ENCODE results near the gene MEIS2.

Gene MEIS2

DNA sequence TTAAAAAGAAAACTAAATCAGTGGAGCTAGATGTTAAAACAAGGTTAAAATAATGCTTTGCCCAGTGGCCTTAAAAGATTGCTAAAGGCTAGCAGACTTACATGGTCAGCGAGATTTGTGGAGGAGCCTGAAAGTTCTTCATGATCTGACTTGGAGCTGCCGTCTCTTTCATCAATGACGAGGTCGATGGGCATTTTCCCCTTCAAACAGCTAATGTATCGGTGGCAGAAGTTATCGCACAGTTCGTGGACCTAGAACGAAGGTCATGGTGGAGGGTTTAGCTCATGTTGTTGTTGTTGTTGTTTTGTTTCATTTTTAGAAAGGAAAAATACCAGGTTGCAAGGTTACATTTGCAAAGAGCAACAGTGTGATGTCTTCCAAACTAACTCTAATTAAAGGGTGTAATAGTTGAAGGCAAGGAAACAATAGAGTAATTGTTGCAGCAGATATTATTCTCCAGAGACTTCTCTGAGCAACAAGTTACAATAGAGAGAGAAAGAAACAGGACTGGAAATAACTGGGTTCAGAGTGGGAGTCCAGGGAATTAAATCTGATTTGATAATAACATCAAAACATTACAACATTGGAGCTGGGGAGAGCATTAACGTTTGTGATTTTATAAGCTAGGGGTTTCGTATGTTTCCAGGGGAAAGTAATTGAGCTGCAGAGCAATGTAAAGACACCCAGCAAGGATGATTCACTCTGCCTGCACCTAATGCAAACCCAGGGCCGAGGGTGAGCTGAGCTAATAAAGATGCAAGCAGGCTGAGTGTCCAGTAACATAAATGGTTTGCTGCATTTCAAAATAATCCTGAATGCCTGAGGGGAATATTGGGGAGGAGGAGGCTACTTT lies 6.6 kb downstream of the MEIS2 start:
- Histone ChIP-seq H2AFZ (ENCODE audit: low read depth, low read length) (no peak overlapping the region), H3K79me2 (ENCODE audit: low read length) (no peaks in the 10 kb centered on the region), H3K4me3 (ENCODE audit: low read length) (no peak overlapping the region), H4K20me1 (ENCODE audit: insufficient read depth, low read length) (no peaks in the 10 kb centered on the region), H3K36me3 (replicated peaks; ENCODE audit: low read depth, low read length) (peaks cover 9% of the 10 kb centered on the region), H3K4me2 (ENCODE audit: low read length) (no peak overlapping the region), H3K27me3 (ENCODE audit: low read depth, low read length) (no peaks in the 10 kb centered on the region), H3K27ac (ENCODE audit: low read length) (no peak overlapping the region), H3K9ac (ENCODE audit: low read length) (no peak overlapping the region), H3K9me3 (ENCODE audit: insufficient read depth, low read length) (no peaks in the 10 kb centered on the region), H3K4me1 (ENCODE audit: low read length) (no peaks in the 10 kb centered on the region)
- TF ChIP-seq, protein P1, sequence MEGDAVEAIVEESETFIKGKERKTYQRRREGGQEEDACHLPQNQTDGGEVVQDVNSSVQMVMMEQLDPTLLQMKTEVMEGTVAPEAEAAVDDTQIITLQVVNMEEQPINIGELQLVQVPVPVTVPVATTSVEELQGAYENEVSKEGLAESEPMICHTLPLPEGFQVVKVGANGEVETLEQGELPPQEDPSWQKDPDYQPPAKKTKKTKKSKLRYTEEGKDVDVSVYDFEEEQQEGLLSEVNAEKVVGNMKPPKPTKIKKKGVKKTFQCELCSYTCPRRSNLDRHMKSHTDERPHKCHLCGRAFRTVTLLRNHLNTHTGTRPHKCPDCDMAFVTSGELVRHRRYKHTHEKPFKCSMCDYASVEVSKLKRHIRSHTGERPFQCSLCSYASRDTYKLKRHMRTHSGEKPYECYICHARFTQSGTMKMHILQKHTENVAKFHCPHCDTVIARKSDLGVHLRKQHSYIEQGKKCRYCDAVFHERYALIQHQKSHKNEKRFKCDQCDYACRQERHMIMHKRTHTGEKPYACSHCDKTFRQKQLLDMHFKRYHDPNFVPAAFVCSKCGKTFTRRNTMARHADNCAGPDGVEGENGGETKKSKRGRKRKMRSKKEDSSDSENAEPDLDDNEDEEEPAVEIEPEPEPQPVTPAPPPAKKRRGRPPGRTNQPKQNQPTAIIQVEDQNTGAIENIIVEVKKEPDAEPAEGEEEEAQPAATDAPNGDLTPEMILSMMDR (IDR thresholded peaks at IDR 0.05; ENCODE audit: low read depth, low read length) = no peak
- no peak for TF ChIP-seq EZH2phosphoT487 (IDR thresholded peaks at IDR 0.05; ENCODE audit: low read depth)

- H3K9ac ChIP-seq (ENCODE audit: low read length) = no peak overlapping the region
- H3K4me1 ChIP-seq (ENCODE audit: low read length) = no peaks in the 10 kb centered on the region
- no peaks in the 10 kb centered on the region for H3K27me3 ChIP-seq (ENCODE audit: low read depth, low read length)
- H3K4me2 ChIP-seq (ENCODE audit: low read length) = no peak overlapping the region
- H3K9me3 ChIP-seq (ENCODE audit: insufficient read depth, low read length) = no peaks in the 10 kb centered on the region
- no peaks in the 10 kb centered on the region for H3K79me2 ChIP-seq (ENCODE audit: low read length)
- no peak overlapping the region for H2AFZ ChIP-seq (ENCODE audit: low read depth, low read length)
- peaks cover 9% of the 10 kb centered on the region for H3K36me3 ChIP-seq (replicated peaks; ENCODE audit: low read depth, low read length)
- H4K20me1 ChIP-seq (ENCODE audit: insufficient read depth, low read length) = no peaks in the 10 kb centered on the region
- no peak overlapping the region for H3K4me3 ChIP-seq (ENCODE audit: low read length)
- TF ChIP-seq, protein P1 (IDR thresholded peaks at IDR 0.05; ENCODE audit: low read depth, low read length) = no peak
- no peak for TF ChIP-seq EZH2phosphoT487 (IDR thresholded peaks at IDR 0.05; ENCODE audit: low read depth)
- no peak overlapping the region for H3K27ac ChIP-seq (ENCODE audit: low read length)
These were observed 9.7 kb downstream of the MEIS2 start for GRCh38 chr15:37090543-37091175.

- Histone ChIP-seq H3K79me2 (ENCODE audit: low read length) (no peaks in the 10 kb centered on the region), H3K27me3 (ENCODE audit: low read depth, low read length) (no peaks in the 10 kb centered on the region), H3K9me3 (ENCODE audit: insufficient read depth, low read length) (no peaks in the 10 kb centered on the region), H3K36me3 (replicated peaks; ENCODE audit: low read depth, low read length) (peaks cover 7% of the 10 kb centered on the region), H4K20me1 (ENCODE audit: insufficient read depth, low read length) (no peaks in the 10 kb centered on the region), H3K9ac (ENCODE audit: low read length) (no peak overlapping the region), H2AFZ (ENCODE audit: low read depth, low read length) (no peak overlapping the region), H3K4me3 (ENCODE audit: low read length) (no peak overlapping the region), H3K4me1 (ENCODE audit: low read length) (no peaks in the 10 kb centered on the region), H3K4me2 (ENCODE audit: low read length) (no peak overlapping the region), H3K27ac (ENCODE audit: low read length) (no peak overlapping the region)
- TF ChIP-seq EZH2phosphoT487 (IDR thresholded peaks at IDR 0.05; ENCODE audit: low read depth) = no peak
- TF ChIP-seq, protein P1 (IDR thresholded peaks at IDR 0.05; ENCODE audit: low read depth, low read length) = no peak
These were observed 11.9 kb downstream of the MEIS2 start for GRCh38 chr15:37088436-37088835.

DNA sequence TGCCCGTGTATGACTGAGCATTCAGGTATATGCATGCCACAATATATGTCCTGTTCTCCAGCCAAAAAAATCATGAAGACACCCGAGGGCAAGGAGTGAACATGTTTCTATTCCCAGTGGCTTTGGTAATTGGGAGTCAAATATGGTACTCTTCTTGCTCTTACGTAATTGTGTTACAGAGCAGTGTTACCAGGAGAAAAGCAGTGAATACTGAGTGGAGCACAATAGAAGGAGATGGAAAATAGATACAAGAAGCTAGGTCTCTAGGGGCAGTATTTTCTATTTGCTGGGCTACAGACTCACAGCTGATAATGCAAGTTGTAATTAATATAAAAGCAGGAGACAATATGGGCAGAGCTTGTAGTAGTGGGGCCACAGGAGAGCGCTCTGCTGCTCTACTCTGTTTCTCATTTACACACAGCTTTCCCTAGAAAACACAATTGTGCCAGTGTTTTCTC lies 13.2 kb downstream of the MEIS2 start:
- no peaks in the 10 kb centered on the region for H3K9me3 ChIP-seq (ENCODE audit: insufficient read depth, low read length)
- H3K79me2 ChIP-seq (ENCODE audit: low read length) = no peaks in the 10 kb centered on the region
- TF ChIP-seq, protein P1 (IDR thresholded peaks at IDR 0.05; ENCODE audit: low read depth, low read length) = no peak
- no peak for TF ChIP-seq EZH2phosphoT487 (IDR thresholded peaks at IDR 0.05; ENCODE audit: low read depth)
- H3K9ac ChIP-seq (ENCODE audit: low read length) = no peak overlapping the region
- H3K27me3 ChIP-seq (ENCODE audit: low read depth, low read length) = no peaks in the 10 kb centered on the region
- peaks cover 3% of the 10 kb centered on the region for H3K36me3 ChIP-seq (replicated peaks; ENCODE audit: low read depth, low read length)
- no peaks in the 10 kb centered on the region for H4K20me1 ChIP-seq (ENCODE audit: insufficient read depth, low read length)
- no peak overlapping the region for H2AFZ ChIP-seq (ENCODE audit: low read depth, low read length)
- H3K4me3 ChIP-seq (ENCODE audit: low read length) = no peak overlapping the region
- no peaks in the 10 kb centered on the region for H3K4me1 ChIP-seq (ENCODE audit: low read length)
- H3K27ac ChIP-seq (ENCODE audit: low read length) = no peak overlapping the region
- no peak overlapping the region for H3K4me2 ChIP-seq (ENCODE audit: low read length)

Measured in OCI-LY3 (cell line).